A549 (cell line): Measurements from ENCODE around the gene SCAMP2. TPM values are rescaled to one million over a fixed set of nuclear protein-coding genes. Genes with fewer than 3 reads are reported as not detected.

Experiments
- ATAC-seq, 2 experiments: fragments of 200-7000 bp in 1 of 2; fragments of >200 bp in 1 of 2; cut with Nextera tagmentation in 1 of 2; cut with Tn5 transposase in 1 of 2; 3 replicates each; pipeline versions ENCODE4 v1.8.0 to v1.9.1; 2018 to 2020; ENCODE audit warnings: mild to moderate bottlenecking in 1 of 2, moderate library complexity in 1 of 2
- CTCF ChIA-PET: fragments of 300-600 bp; sonication (Branson Sonifier 250); formaldehyde crosslinking; extraction: SDS; loops from one replicate; lab custom pipeline; 2021; ENCODE audit warnings: antibody characterized with exemption, inconsistent platforms; lab: Yijun Ruan, JAX
- POLR2A ChIA-PET: fragments of 350-600 bp; formaldehyde crosslinking; extraction: SDS; loops from one replicate; lab custom pipeline; 2021; ENCODE audit warnings: antibody characterized with exemption, inconsistent platforms; lab: Yijun Ruan, JAX
- DNase-seq, 2 experiments: peaks; one replicate each; pipeline versions ENCODE4 v3.0.0 to v3.0.0-alpha.2; 2011 to 2016; ENCODE audit warnings: low read depth in 1 of 2, low spot score in 1 of 2
- FAIRE-seq: peaks from 2 replicates; lab custom pipeline; 2011; peaks lifted over from hg19 to GRCh38; lab: Jason Lieb, UNC
- H3K27ac ChIP-seq, 2 experiments: fragments of >200 bp; sonication (Bioruptor Twin); formaldehyde crosslinking; 3 replicates each; pipeline ENCODE4 v1.5.1; 2016 to 2017
- H3K4me1 ChIP-seq: fragments of >200 bp; sonication (Bioruptor Twin); formaldehyde crosslinking; 3 replicates; pipeline ENCODE4 v1.6.1; 2016
- H3K4me2 ChIP-seq: fragments of >200 bp; sonication (Bioruptor Twin); formaldehyde crosslinking; 3 replicates; pipeline ENCODE4 v1.6.1; 2016
- H3K4me3 ChIP-seq: fragments of >200 bp; sonication (Bioruptor Twin); formaldehyde crosslinking; 3 replicates; pipeline ENCODE4 v1.5.1; 2016
- H3K9me3 ChIP-seq: fragments of >200 bp; sonication (Bioruptor Twin); formaldehyde crosslinking; 3 replicates; pipeline ENCODE4 v1.6.1; 2016
- BCL3 ChIP-seq: fragments of >200 bp; sonication (Bioruptor Twin); formaldehyde crosslinking; IDR thresholded peaks from 3 replicates; pipeline ENCODE4 v1.6.1; 2016
- BHLHE40 ChIP-seq: IDR thresholded peaks from 2 replicates; pipeline ENCODE4 v1.6.1; 2012; ENCODE audit warnings: low read depth, low read length, inconsistent platforms
- CEBPB ChIP-seq, 2 experiments: fragments of >200 bp in 1 of 2; sonication (Bioruptor Twin) in 1 of 2; formaldehyde crosslinking in 1 of 2; IDR thresholded peaks; 2 replicates each; pipeline ENCODE4 v1.6.1; 2012 to 2016
- CHD2 ChIP-seq: fragments of 150-350 bp; IDR thresholded peaks from 2 replicates; pipeline ENCODE4 v1.6.1; 2014; ENCODE audit warnings: low read length; ENCODE audit not compliant: partially characterized antibody
- E2F6 ChIP-seq: IDR thresholded peaks from 2 replicates; pipeline ENCODE4 v1.6.1; 2012; ENCODE audit warnings: low read depth, borderline replicate concordance
- EHMT2 ChIP-seq: fragments of 200-600 bp; sonication (generic); IDR thresholded peaks from 2 replicates; pipeline ENCODE4 v1.6.1; 2016; ENCODE audit warnings: antibody characterized with exemption, low read depth, mild to moderate bottlenecking, moderate library complexity
- ELK1 ChIP-seq: fragments of 150-350 bp; IDR thresholded peaks from 2 replicates; pipeline ENCODE4 v1.6.1; 2014; ENCODE audit warnings: low read depth, mild to moderate bottlenecking, low read length
- EP300 ChIP-seq, 2 experiments: fragments of >200 bp; sonication (Bioruptor Twin); formaldehyde crosslinking; IDR thresholded peaks; 2 replicates in 1 of 2; 3 replicates in 1 of 2; pipeline ENCODE4 v1.6.1; 2016 to 2017
- FOSB ChIP-seq: fragments of 250-450 bp; sonication (Bioruptor Pico); IDR thresholded peaks from 2 replicates; pipeline ENCODE4 v1.5.0; 2020; ENCODE audit warnings: mild to moderate bottlenecking, moderate library complexity
- FOSL2 ChIP-seq, 2 experiments: fragments of 450-650 bp in 1 of 2; fragments of >200 bp in 1 of 2; sonication (Bioruptor Twin) in 1 of 2; formaldehyde crosslinking; IDR thresholded peaks; 2 replicates each; pipeline versions ENCODE4 v1.5.0 to v1.6.1; 2016 to 2020; ENCODE audit warnings: mild to moderate bottlenecking in 1 of 2, moderate library complexity in 1 of 2
- HES2 ChIP-seq: fragments of >200 bp; sonication (Bioruptor Twin); formaldehyde crosslinking; IDR thresholded peaks from 2 replicates; pipeline ENCODE4 v1.6.1; 2016
- HOXA7 ChIP-seq: fragments of 250-450 bp; sonication (Bioruptor Pico); IDR thresholded peaks from 2 replicates; pipeline ENCODE4 v1.5.0; 2020; ENCODE audit warnings: mild to moderate bottlenecking, moderate library complexity
- JUN ChIP-seq, 2 experiments: fragments of >200 bp; sonication (Bioruptor Twin); formaldehyde crosslinking; IDR thresholded peaks; 2 replicates in 1 of 2; 3 replicates in 1 of 2; pipeline ENCODE4 v1.6.1; 2016 to 2017
- JUNB ChIP-seq: fragments of >200 bp; sonication (Bioruptor Twin); formaldehyde crosslinking; IDR thresholded peaks from 2 replicates; pipeline ENCODE4 v1.6.1; 2016
- KDM5A ChIP-seq: fragments of 200-600 bp; sonication (generic); IDR thresholded peaks from 2 replicates; pipeline ENCODE4 v1.6.1; 2016; ENCODE audit warnings: antibody characterized with exemption, mild to moderate bottlenecking
- NR3C1 ChIP-seq: fragments of >200 bp; sonication (Bioruptor Twin); formaldehyde crosslinking; IDR thresholded peaks from 3 replicates; pipeline ENCODE4 v1.6.1; 2017
- PBX3 ChIP-seq: IDR thresholded peaks from 2 replicates; pipeline ENCODE4 v1.6.1; 2012
- POLR2A ChIP-seq: IDR thresholded peaks from 2 replicates; pipeline ENCODE4 v1.6.1; 2012; ENCODE audit warnings: mild to moderate bottlenecking, low read length
- RAD21 ChIP-seq, 2 experiments: fragments of >200 bp in 1 of 2; sonication (Bioruptor Twin) in 1 of 2; formaldehyde crosslinking in 1 of 2; IDR thresholded peaks in 1 of 2; conservative IDR thresholded peaks in 1 of 2; 2 replicates in 1 of 2; 3 replicates in 1 of 2; pipeline ENCODE4 v1.6.1; 2012 to 2018; ENCODE audit warnings: inconsistent platforms in 1 of 2
- RNF2 ChIP-seq: fragments of 200-600 bp; sonication (generic); IDR thresholded peaks from 2 replicates; pipeline ENCODE4 v1.6.1; 2016; ENCODE audit warnings: low read depth, mild to moderate bottlenecking, antibody characterized with exemption, moderate library complexity, borderline replicate concordance
- ZC3H11A ChIP-seq: fragments of 450-650 bp; IDR thresholded peaks from 2 replicates; pipeline ENCODE4 v1.6.1; 2014; ENCODE audit warnings: antibody characterized with exemption, mild to moderate bottlenecking
- WGBS: methylation state at CpG from one replicate; pipeline ENCODE4 v1.1.6; 2017; ENCODE audit errors: missing lambda C conversion rate; 5-methylcytosine and 5-hydroxymethylcytosine counted together
- polyA plus RNA-seq, 4 experiments: library from polyadenylated mRNA; depleted of rRNA in 3 of 4; stranded (reverse); fragments of >200 nt; fragmentation: RNase III in 1 of 4; extraction: RNeasy Plus Mini Kit Qiagen cat#74134 plus additional on column Dnase treatment in 1 of 4; gene quantifications; 2 replicates in 3 of 4; 3 replicates in 1 of 4; pipeline ENCODE4 v1.2.3, GENCODE V29; 2011 to 2017

The SCAMP2 gene
- polyA plus RNA-seq, 2 of the 4 experiments (the other 2 are of a cell fraction) = 41.5 to 128 TPM

- Histone ChIP-seq H3K9me3 (no peaks in the 10 kb centered on the region), H3K27ac (no peak overlapping the region), H3K4me2 (no peak overlapping the region), H3K4me3 (no peak overlapping the region)
- ChIA-PET CTCF (interaction anchor here (0.5 to 2.2 kb wide), 2 partner anchors 36 to 44 kb away, joined by 3 to 9 read pairs; no protein-coding TSS in a partner anchor), POLR2A (no interaction called here)
- FAIRE-seq (no peak), DNase-seq (no peak), ATAC-seq (no peak)
- TF ChIP-seq JUN (IDR thresholded peaks at IDR 0.05) (no peak), HOXA7 (no peak), FOSL2 (IDR thresholded peaks at IDR 0.05) (no peak), FOSL2 (CRISPR knock-in tag; IDR thresholded peaks at IDR 0.05) (no peak), POLR2A (no peak), EHMT2 (no peak), ELK1 (no peak), PBX3 (no peak), BCL3 (no peak), ZC3H11A (no peak), JUNB (no peak), RNF2 (no peak), FOSB (CRISPR knock-in tag) (no peak), BHLHE40 (no peak), KDM5A (no peak), E2F6 (no peak), RAD21 (conservative IDR thresholded peaks at IDR 0.05 in 1 of 2, IDR thresholded peaks at IDR 0.05 in 1 of 2) (no peak), NR3C1 (no peak), HES2 (no peak), CHD2 (no peak)
- TF ChIP-seq, all 56 proteins: peak for 0
- peaks cover 5% of the 10 kb centered on the region; the same call in 2 of the 3 replicates for H3K4me1 ChIP-seq
- WGBS = 85% methylated on average over 9 of the region's 9 CpGs
Measured at GRCh38 chr15:74857671-74858368, 15.3 kb downstream of the SCAMP2 start.

GRCh38 chr15:74857082-74857655 lies 16.0 kb downstream of the SCAMP2 start:
- Histone ChIP-seq H3K4me2 (no peak overlapping the region), H3K27ac (no peak overlapping the region), H3K9me3 (no peaks in the 10 kb centered on the region), H3K4me1 (peaks cover 5% of the 10 kb centered on the region; the same call in 1 of the 3 replicates), H3K4me3 (no peak overlapping the region)
- POLR2A ChIA-PET = no interaction called here
- CTCF ChIA-PET = interaction anchor here (2.1 to 2.7 kb wide), 3 partner anchors 15 to 45 kb away, joined by 7 to 10 read pairs (median 9); partner anchors contain the start of gene ULK3
- DNase-seq (no peak), FAIRE-seq (no peak), ATAC-seq (peak in 1 of 2 experiments; percentile 44; a peak in 2 of 6 replicates)
- 82% methylated on average over 5 of the region's 5 CpGs for WGBS
- TF ChIP-seq CEBPB (IDR thresholded peaks at IDR 0.05) (no peak), EP300 (IDR thresholded peaks at IDR 0.05) (no peak)
